RWPE2 (cell line): ENCODE measurements around the gene MGLL.

Experiments used
- ATAC-seq: fragments of 200-7000 bp; cut with Tn5 transposase; 3 replicates; pipeline ENCODE4 v1.9.1; 2021; ENCODE audit warnings: low read depth
- DNase-seq: peaks from one replicate; pipeline ENCODE4 v3.0.0-alpha.2; 2020; ENCODE audit warnings: low spot score
- H3K27ac ChIP-seq: fragments of 450-650 bp; 2 replicates; pipeline ENCODE4 v1.5.1; 2017; ENCODE audit warnings: mild to moderate bottlenecking; ENCODE audit not compliant: poor library complexity, severe bottlenecking
- H3K27me3 ChIP-seq: fragments of 250-450 bp; sonication (Bioruptor Pico); 2 replicates; pipeline ENCODE4 v1.5.1; 2021; ENCODE audit warnings: mild to moderate bottlenecking, moderate library complexity; ENCODE audit not compliant: insufficient read depth, poor library complexity, severe bottlenecking
- H3K36me3 ChIP-seq: fragments of 250-450 bp; sonication (Bioruptor Pico); 2 replicates; pipeline ENCODE4 v1.5.1; 2020; ENCODE audit warnings: low read depth, mild to moderate bottlenecking, moderate library complexity
- H3K4me1 ChIP-seq: fragments of 250-450 bp; sonication (Bioruptor Pico); 2 replicates; pipeline ENCODE4 v1.5.1; 2021; ENCODE audit warnings: mild to moderate bottlenecking, moderate library complexity; ENCODE audit not compliant: insufficient read depth, poor library complexity, severe bottlenecking
- H3K4me3 ChIP-seq: fragments of 250-450 bp; sonication (Bioruptor Pico); 2 replicates; pipeline ENCODE4 v1.5.1; 2021; ENCODE audit warnings: mild to moderate bottlenecking, moderate library complexity; ENCODE audit not compliant: severe bottlenecking
- H3K9me3 ChIP-seq: fragments of 250-450 bp; sonication (Bioruptor Pico); 2 replicates; pipeline ENCODE4 v1.5.1; 2021; ENCODE audit warnings: mild to moderate bottlenecking, moderate library complexity; ENCODE audit not compliant: severe bottlenecking
- TF ChIP-seq, protein P1 (sequence below): fragments of 450-650 bp; IDR thresholded peaks from one replicate; pipeline ENCODE4 v1.5.1; 2017; ENCODE audit warnings: mild to moderate bottlenecking, moderate library complexity; ENCODE audit not compliant: poor library complexity, severe bottlenecking

Gene MGLL

DNA sequence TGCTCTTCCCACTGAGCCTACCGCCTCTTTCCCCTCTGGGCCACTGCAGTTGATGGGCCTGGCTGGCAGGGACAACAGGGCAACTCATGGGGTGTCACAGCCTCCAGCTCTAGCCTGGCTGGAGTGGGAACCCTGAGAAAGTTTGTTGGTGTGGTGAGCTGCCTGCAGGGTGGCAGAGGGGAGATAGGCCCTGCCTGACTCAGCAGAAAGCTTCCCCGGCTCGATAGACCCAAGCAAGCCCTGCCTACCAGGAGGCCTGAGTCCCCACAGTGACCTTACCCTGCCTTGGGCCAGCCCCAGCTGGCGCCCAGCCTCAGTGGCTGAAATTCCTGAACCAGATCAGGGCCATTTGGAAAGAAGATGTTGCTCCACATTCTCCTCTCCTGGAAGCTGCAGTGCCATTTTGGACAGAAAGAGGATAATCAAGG is 120.2 kb downstream of the MGLL start:
- Histone ChIP-seq H3K27ac (no peak overlapping the region), H3K4me3 (no peak overlapping the region), H3K9me3 (no peaks in the 10 kb centered on the region), H3K4me1 (peaks cover 2% of the 10 kb centered on the region), H3K27me3 (no peaks in the 10 kb centered on the region), H3K36me3 (no peaks in the 10 kb centered on the region)
- DNase-seq (peak; percentile 15), ATAC-seq (no peak)
- TF ChIP-seq, protein P1, sequence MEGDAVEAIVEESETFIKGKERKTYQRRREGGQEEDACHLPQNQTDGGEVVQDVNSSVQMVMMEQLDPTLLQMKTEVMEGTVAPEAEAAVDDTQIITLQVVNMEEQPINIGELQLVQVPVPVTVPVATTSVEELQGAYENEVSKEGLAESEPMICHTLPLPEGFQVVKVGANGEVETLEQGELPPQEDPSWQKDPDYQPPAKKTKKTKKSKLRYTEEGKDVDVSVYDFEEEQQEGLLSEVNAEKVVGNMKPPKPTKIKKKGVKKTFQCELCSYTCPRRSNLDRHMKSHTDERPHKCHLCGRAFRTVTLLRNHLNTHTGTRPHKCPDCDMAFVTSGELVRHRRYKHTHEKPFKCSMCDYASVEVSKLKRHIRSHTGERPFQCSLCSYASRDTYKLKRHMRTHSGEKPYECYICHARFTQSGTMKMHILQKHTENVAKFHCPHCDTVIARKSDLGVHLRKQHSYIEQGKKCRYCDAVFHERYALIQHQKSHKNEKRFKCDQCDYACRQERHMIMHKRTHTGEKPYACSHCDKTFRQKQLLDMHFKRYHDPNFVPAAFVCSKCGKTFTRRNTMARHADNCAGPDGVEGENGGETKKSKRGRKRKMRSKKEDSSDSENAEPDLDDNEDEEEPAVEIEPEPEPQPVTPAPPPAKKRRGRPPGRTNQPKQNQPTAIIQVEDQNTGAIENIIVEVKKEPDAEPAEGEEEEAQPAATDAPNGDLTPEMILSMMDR: no peak

DNA sequence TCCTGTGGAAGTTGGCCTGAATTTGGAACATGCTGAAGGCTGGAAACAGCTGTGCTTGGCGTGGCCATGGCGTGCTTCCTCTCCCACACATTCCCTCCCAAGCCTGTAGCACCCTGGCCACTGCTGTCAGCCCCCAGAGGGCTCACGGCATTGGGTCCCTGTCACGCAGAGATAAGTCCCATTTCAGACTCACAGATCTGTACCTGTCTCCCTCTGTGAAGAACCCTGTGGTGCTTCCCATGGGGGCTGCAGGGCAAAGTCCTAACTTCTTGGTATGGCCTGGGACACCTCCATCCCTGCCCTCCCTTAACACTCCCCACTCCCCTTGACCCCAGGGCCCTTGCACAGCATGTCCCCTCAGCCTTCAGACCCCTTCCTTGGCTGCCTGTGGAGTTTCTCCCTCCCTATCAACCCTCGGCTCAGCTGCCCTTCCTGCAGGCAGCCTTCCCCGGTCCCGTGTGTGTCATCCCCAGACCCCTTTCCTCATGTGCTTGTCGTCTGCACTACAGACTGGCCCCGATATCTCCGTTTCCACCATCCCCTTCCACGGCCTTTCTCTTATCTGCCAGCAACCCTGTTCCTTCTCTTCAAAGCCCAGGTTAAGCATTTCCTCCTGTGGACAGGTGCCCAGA is 120.9 kb downstream of the MGLL start:
- TF ChIP-seq, protein P1: no peak
- ATAC-seq (no peak), DNase-seq (peak; percentile 35)
- H3K9me3 ChIP-seq: no peaks in the 10 kb centered on the region
- H3K4me1 ChIP-seq: peaks cover 8% of the 10 kb centered on the region
- no peaks in the 10 kb centered on the region for H3K36me3 ChIP-seq
- H3K27me3 ChIP-seq: no peaks in the 10 kb centered on the region
- H3K27ac ChIP-seq: no peak overlapping the region
- H3K4me3 ChIP-seq: no peak overlapping the region

DNA sequence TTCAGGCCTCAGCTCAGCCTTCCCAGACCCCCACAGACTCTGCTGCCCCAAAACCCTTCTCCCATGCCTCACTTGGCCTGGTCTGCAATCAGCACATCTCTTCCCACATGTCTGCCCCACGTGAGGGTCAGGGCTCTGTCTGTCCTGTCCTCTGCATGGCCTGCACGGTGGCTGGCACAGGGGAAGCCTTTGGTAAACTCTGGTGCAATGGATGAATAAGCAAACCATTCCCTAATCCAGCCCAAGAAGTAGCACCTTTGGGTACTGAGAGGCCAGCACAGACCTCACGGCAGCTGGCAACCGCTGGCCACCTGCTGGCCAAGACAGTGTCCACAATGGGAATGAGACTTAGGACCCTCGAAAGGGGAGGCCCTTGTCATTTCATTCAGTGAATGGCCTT is 121.9 kb downstream of the MGLL start:
- DNase-seq (no peak), ATAC-seq (no peak)
- no peaks in the 10 kb centered on the region for H3K27me3 ChIP-seq
- no peaks in the 10 kb centered on the region for H3K36me3 ChIP-seq
- TF ChIP-seq, protein P1: no peak
- no peak overlapping the region for H3K4me3 ChIP-seq
- H3K9me3 ChIP-seq: no peaks in the 10 kb centered on the region
- H3K27ac ChIP-seq: no peak overlapping the region
- H3K4me1 ChIP-seq: peaks cover 8% of the 10 kb centered on the region

DNA sequence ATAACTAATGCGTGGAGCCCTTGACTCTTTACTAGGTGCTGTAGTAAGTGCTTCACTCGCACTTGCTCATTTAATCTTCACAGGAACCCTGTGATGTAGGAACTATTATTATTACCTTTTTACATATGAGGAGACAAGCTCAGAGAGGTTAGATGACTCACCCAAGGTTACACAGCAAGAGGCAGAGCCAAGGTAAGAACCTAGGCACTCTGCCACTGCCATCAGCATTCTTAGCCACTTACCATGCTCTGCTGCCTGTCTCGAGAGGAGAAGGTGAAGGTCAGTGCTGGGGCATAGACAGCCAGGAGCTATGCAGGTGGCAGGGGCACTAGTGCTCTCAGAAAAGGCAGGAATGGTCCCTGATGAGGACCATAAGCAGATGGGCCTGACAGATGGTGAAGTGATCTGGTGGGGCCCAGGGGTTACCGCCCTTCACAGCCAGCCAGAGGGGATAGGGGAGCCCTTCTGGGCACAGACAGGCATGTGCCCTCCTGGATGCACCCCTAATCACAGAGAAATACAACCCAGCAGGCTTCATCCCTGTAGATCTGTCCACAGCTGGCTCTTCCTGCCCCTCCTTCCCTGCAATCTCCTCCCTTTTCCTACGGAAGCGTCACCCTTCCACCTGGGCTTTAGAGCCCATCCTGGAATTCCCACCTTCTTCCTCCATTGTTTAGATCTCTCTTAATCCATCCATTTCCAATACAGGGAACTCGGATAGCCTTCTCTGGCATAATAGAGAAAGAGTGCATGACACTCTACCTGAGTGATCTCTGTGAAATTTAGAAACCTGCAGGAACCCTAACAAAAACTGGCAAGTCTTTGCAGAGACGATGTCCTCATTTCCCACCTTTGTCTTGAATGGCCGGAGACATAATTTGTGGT is 122.7 kb downstream of the MGLL start:
- DNase-seq: no peak
- no peak overlapping the region for H3K4me3 ChIP-seq
- no peak overlapping the region for H3K27ac ChIP-seq
- H3K4me1 ChIP-seq: peaks cover 8% of the 10 kb centered on the region
- no peak for ATAC-seq
- H3K9me3 ChIP-seq: no peaks in the 10 kb centered on the region
- H3K36me3 ChIP-seq: no peaks in the 10 kb centered on the region
- TF ChIP-seq, protein P1: no peak
- no peaks in the 10 kb centered on the region for H3K27me3 ChIP-seq
